ENCODE data around the gene LAMC1.

DNA sequence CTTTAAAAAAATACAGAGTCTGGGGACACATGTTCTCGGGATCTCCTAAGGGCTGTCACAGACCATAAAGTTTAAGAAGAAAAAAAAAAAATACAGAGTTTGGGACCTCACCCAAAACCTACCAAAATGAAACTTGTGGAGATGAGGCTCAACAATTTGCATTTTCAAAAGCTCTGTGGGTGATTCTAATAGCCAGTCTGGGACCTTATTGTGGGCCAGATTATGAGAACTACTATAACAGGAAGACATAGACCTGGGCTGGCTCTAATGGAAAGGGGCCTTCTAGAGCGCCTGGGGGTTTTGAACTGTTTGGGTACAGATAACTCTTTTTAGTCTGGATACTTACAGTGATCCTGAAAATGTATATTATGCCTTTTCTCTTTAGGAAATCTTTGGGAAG lies 69.1 kb downstream of the LAMC1 start:
- TF ChIP-seq CTCF (IDR thresholded peaks at IDR 0.05) (no peak), POLR2A (IDR thresholded peaks at IDR 0.05) (no peak)
